ENCODE data around the gene PODN.

The PODN gene

GRCh38 chr1:53094533-53094919 lies 32.5 kb downstream of the PODN start:
- no peaks in the 10 kb centered on the region for H3K36me3 ChIP-seq (ENCODE audit: control insufficient read depth in 4 of 4, insufficient read depth in 4 of 4, low read length in 3 of 4)
- ChIA-PET CTCF (no interaction called here), POLR2A (no interaction called here)
- 90% methylated on average over 6 of the region's 13 CpGs for WGBS (ENCODE audit: insufficient coverage)
- H3K9me3 ChIP-seq (ENCODE audit: control extremely low read depth in 1 of 5, control insufficient read depth in 4 of 5, insufficient read depth in 2 of 5, low read depth in 1 of 5, low read length in 4 of 5): peaks cover 0 to 42% (median 36%) of the 10 kb centered on the region in 5 experiments
- no peak for DNase-seq
- no peaks in the 10 kb centered on the region for H3K27me3 ChIP-seq (replicated peaks in 2 of 5; ENCODE audit: control insufficient read depth in 4 of 5, insufficient read depth in 5 of 5, low read length in 4 of 5)
- H3K4me1 ChIP-seq (ENCODE audit: control extremely low read depth in 1 of 4, control insufficient read depth in 4 of 4, insufficient read depth in 4 of 4, low read length in 3 of 4): no peaks in the 10 kb centered on the region
- no peak overlapping the region for H3K4me3 ChIP-seq (ENCODE audit: control insufficient read depth in 1 of 7, extremely low read depth in 1 of 7, insufficient read depth in 4 of 7, low read depth in 2 of 7, low read length in 6 of 7)
- H3K27ac ChIP-seq (ENCODE audit: insufficient read depth in 1 of 2, low read depth in 1 of 2, low read length in 2 of 2, poor library complexity in 1 of 2, severe bottlenecking in 2 of 2): no peak overlapping the region

- Histone ChIP-seq H3K9me3 (ENCODE audit: control extremely low read depth in 1 of 5, control insufficient read depth in 4 of 5, insufficient read depth in 2 of 5, low read depth in 1 of 5, low read length in 4 of 5) (peaks cover 0 to 21% (median 20%) of the 10 kb centered on the region in 5 experiments), H3K4me3 (ENCODE audit: control insufficient read depth in 1 of 7, extremely low read depth in 1 of 7, insufficient read depth in 4 of 7, low read depth in 2 of 7, low read length in 6 of 7) (no peak overlapping the region), H3K27ac (ENCODE audit: insufficient read depth in 1 of 2, low read depth in 1 of 2, low read length in 2 of 2, poor library complexity in 1 of 2, severe bottlenecking in 2 of 2) (no peak overlapping the region), H3K27me3 (replicated peaks in 2 of 5; ENCODE audit: control insufficient read depth in 4 of 5, insufficient read depth in 5 of 5, low read length in 4 of 5) (peaks cover 0 to 2% (median 0%) of the 10 kb centered on the region in 5 experiments), H3K4me1 (ENCODE audit: control extremely low read depth in 1 of 4, control insufficient read depth in 4 of 4, insufficient read depth in 4 of 4, low read length in 3 of 4) (peaks cover 0 to 3% (median 0%) of the 10 kb centered on the region in 4 experiments), H3K36me3 (ENCODE audit: control insufficient read depth in 4 of 4, insufficient read depth in 4 of 4, low read length in 3 of 4) (no peaks in the 10 kb centered on the region)
- POLR2A ChIA-PET: no interaction called here
- CTCF ChIA-PET: no interaction called here
- no peak for DNase-seq
- WGBS (ENCODE audit: insufficient coverage): 68% methylated on average over 5 of the region's 8 CpGs
These were observed 42.4 kb downstream of the PODN start for GRCh38 chr1:53104289-53104913.

GRCh38 chr1:53107090-53107489 lies 45.1 kb downstream of the PODN start:
- Histone ChIP-seq H3K9me3 (ENCODE audit: control extremely low read depth in 1 of 5, control insufficient read depth in 4 of 5, insufficient read depth in 2 of 5, low read depth in 1 of 5, low read length in 4 of 5) (peaks cover 0 to 4% (median 0%) of the 10 kb centered on the region in 5 experiments), H3K27me3 (replicated peaks in 2 of 5; ENCODE audit: control insufficient read depth in 4 of 5, insufficient read depth in 5 of 5, low read length in 4 of 5) (peaks cover 0 to 4% (median 2%) of the 10 kb centered on the region in 5 experiments), H3K4me1 (ENCODE audit: control extremely low read depth in 1 of 4, control insufficient read depth in 4 of 4, insufficient read depth in 4 of 4, low read length in 3 of 4) (peaks cover 0 to 18% (median 10%) of the 10 kb centered on the region in 4 experiments), H3K27ac (ENCODE audit: insufficient read depth in 1 of 2, low read depth in 1 of 2, low read length in 2 of 2, poor library complexity in 1 of 2, severe bottlenecking in 2 of 2) (no peak overlapping the region), H3K36me3 (ENCODE audit: control insufficient read depth in 4 of 4, insufficient read depth in 4 of 4, low read length in 3 of 4) (no peaks in the 10 kb centered on the region), H3K4me3 (ENCODE audit: control insufficient read depth in 1 of 7, extremely low read depth in 1 of 7, insufficient read depth in 4 of 7, low read depth in 2 of 7, low read length in 6 of 7) (no peak overlapping the region)
- DNase-seq: no peak
- 96% methylated on average over 4 of the region's 7 CpGs for WGBS (ENCODE audit: insufficient coverage)
- ChIA-PET POLR2A (no interaction called here), CTCF (interaction anchor here (0.7 kb wide), 1 partner anchor 70 kb away, joined by 4 read pairs; no protein-coding TSS in a partner anchor)

- DNase-seq: no peak
- Histone ChIP-seq H3K27me3 (replicated peaks in 2 of 5; ENCODE audit: control insufficient read depth in 4 of 5, insufficient read depth in 5 of 5, low read length in 4 of 5) (peaks cover 0 to 4% (median 2%) of the 10 kb centered on the region in 5 experiments), H3K4me3 (ENCODE audit: control insufficient read depth in 1 of 7, extremely low read depth in 1 of 7, insufficient read depth in 4 of 7, low read depth in 2 of 7, low read length in 6 of 7) (no peak overlapping the region), H3K27ac (ENCODE audit: insufficient read depth in 1 of 2, low read depth in 1 of 2, low read length in 2 of 2, poor library complexity in 1 of 2, severe bottlenecking in 2 of 2) (no peak overlapping the region), H3K4me1 (ENCODE audit: control extremely low read depth in 1 of 4, control insufficient read depth in 4 of 4, insufficient read depth in 4 of 4, low read length in 3 of 4) (peaks cover 0 to 18% (median 10%) of the 10 kb centered on the region in 4 experiments), H3K9me3 (ENCODE audit: control extremely low read depth in 1 of 5, control insufficient read depth in 4 of 5, insufficient read depth in 2 of 5, low read depth in 1 of 5, low read length in 4 of 5) (no peaks in the 10 kb centered on the region), H3K36me3 (ENCODE audit: control insufficient read depth in 4 of 4, insufficient read depth in 4 of 4, low read length in 3 of 4) (no peaks in the 10 kb centered on the region)
- CTCF ChIA-PET: no interaction called here
- POLR2A ChIA-PET: no interaction called here
- 86% methylated on average over 15 of the region's 15 CpGs for WGBS (ENCODE audit: insufficient coverage)
These were observed 45.7 kb downstream of the PODN start for GRCh38 chr1:53107570-53108322.

- Histone ChIP-seq H3K27me3 (replicated peaks in 2 of 5; ENCODE audit: control insufficient read depth in 4 of 5, insufficient read depth in 5 of 5, low read length in 4 of 5) (peaks cover 0 to 4% (median 2%) of the 10 kb centered on the region in 5 experiments), H3K4me1 (ENCODE audit: control extremely low read depth in 1 of 4, control insufficient read depth in 4 of 4, insufficient read depth in 4 of 4, low read length in 3 of 4) (peaks cover 0 to 18% (median 10%) of the 10 kb centered on the region in 4 experiments), H3K36me3 (ENCODE audit: control insufficient read depth in 4 of 4, insufficient read depth in 4 of 4, low read length in 3 of 4) (no peaks in the 10 kb centered on the region), H3K9me3 (ENCODE audit: control extremely low read depth in 1 of 5, control insufficient read depth in 4 of 5, insufficient read depth in 2 of 5, low read depth in 1 of 5, low read length in 4 of 5) (no peaks in the 10 kb centered on the region), H3K27ac (ENCODE audit: insufficient read depth in 1 of 2, low read depth in 1 of 2, low read length in 2 of 2, poor library complexity in 1 of 2, severe bottlenecking in 2 of 2) (no peak overlapping the region), H3K4me3 (ENCODE audit: control insufficient read depth in 1 of 7, extremely low read depth in 1 of 7, insufficient read depth in 4 of 7, low read depth in 2 of 7, low read length in 6 of 7) (no peak overlapping the region)
- ChIA-PET POLR2A (no interaction called here), CTCF (no interaction called here)
- WGBS (ENCODE audit: insufficient coverage): 96% methylated on average over 10 of the region's 14 CpGs
- DNase-seq: no peak
These were observed 46.9 kb downstream of the PODN start for GRCh38 chr1:53108646-53109580.

- H3K27me3 ChIP-seq (replicated peaks in 2 of 5; ENCODE audit: control insufficient read depth in 4 of 5, insufficient read depth in 5 of 5, low read length in 4 of 5): peaks cover 0 to 4% (median 2%) of the 10 kb centered on the region in 5 experiments
- no peaks in the 10 kb centered on the region for H3K36me3 ChIP-seq (ENCODE audit: control insufficient read depth in 4 of 4, insufficient read depth in 4 of 4, low read length in 3 of 4)
- no peaks in the 10 kb centered on the region for H3K9me3 ChIP-seq (ENCODE audit: control extremely low read depth in 1 of 5, control insufficient read depth in 4 of 5, insufficient read depth in 2 of 5, low read depth in 1 of 5, low read length in 4 of 5)
- POLR2A ChIA-PET: interaction anchor here (0.5 kb wide), 1 partner anchor 358 kb away, joined by 3 read pairs; no protein-coding TSS in a partner anchor
- no peak overlapping the region for H3K4me3 ChIP-seq (ENCODE audit: control insufficient read depth in 1 of 7, extremely low read depth in 1 of 7, insufficient read depth in 4 of 7, low read depth in 2 of 7, low read length in 6 of 7)
- CTCF ChIA-PET: no interaction called here
- WGBS (ENCODE audit: insufficient coverage): 38% methylated on average over 18 of the region's 18 CpGs
- DNase-seq: peak; percentile 27 to 85 (median 77)
- no peak overlapping the region for H3K27ac ChIP-seq (ENCODE audit: insufficient read depth in 1 of 2, low read depth in 1 of 2, low read length in 2 of 2, poor library complexity in 1 of 2, severe bottlenecking in 2 of 2)
- peaks cover 0 to 18% (median 8%) of the 10 kb centered on the region in 4 experiments for H3K4me1 ChIP-seq (ENCODE audit: control extremely low read depth in 1 of 4, control insufficient read depth in 4 of 4, insufficient read depth in 4 of 4, low read length in 3 of 4)
These were observed 48.5 kb downstream of the PODN start for GRCh38 chr1:53110370-53111072.

All from common myeloid progenitor, CD34-positive (primary cell).